Activated CD8-positive, alpha-beta memory T cell treated with anti-CD3 and anti-CD28 coated beads for 48 hours (primary cell): ENCODE measurements around the gene PEPD.

Experiments used
- DNase-seq, 3 experiments: peaks; one replicate each; pipeline ENCODE4 v3.0.0-alpha.2; 2020; ENCODE audit warnings: low read depth in 2 of 3, low spot score in 2 of 3

The PEPD gene

GRCh38 chr19:33461256-33462111, 60.1 kb downstream of the PEPD start:
- DNase-seq = no peak

GRCh38 chr19:33460221-33460908, 61.2 kb downstream of the PEPD start:
- DNase-seq = no peak

GRCh38 chr19:33459222-33460090, 62.1 kb downstream of the PEPD start:
- no peak for DNase-seq

- DNase-seq = no peak
These were observed 62.8 kb downstream of the PEPD start for GRCh38 chr19:33458807-33459206.

- no peak for DNase-seq
These were observed 63.4 kb downstream of the PEPD start for GRCh38 chr19:33458171-33458633.

- DNase-seq = no peak
These were observed 64.8 kb downstream of the PEPD start for GRCh38 chr19:33456845-33457220.

GRCh38 chr19:33456076-33456844, 65.3 kb downstream of the PEPD start:
- no peak for DNase-seq

- DNase-seq = no peak
These were observed 68.3 kb downstream of the PEPD start for GRCh38 chr19:33453265-33453664.

- no peak for DNase-seq
These were observed 70.9 kb downstream of the PEPD start for GRCh38 chr19:33450689-33451088.

- DNase-seq = no peak
These were observed 71.8 kb downstream of the PEPD start for GRCh38 chr19:33449799-33450198.

GRCh38 chr19:33448159-33448516, 73.5 kb downstream of the PEPD start:
- no peak for DNase-seq

GRCh38 chr19:33447336-33448158, 74.0 kb downstream of the PEPD start:
- no peak for DNase-seq

GRCh38 chr19:33446330-33447293, 75.0 kb downstream of the PEPD start:
- DNase-seq = no peak

GRCh38 chr19:33445442-33446329, 75.9 kb downstream of the PEPD start:
- no peak for DNase-seq

- no peak for DNase-seq
These were observed 76.8 kb downstream of the PEPD start for GRCh38 chr19:33444562-33445441.

GRCh38 chr19:33443638-33444561, 77.7 kb downstream of the PEPD start:
- DNase-seq = no peak
